Measurements from ENCODE around the gene SHC1.

The SHC1 gene

GRCh38 chr1:155001675-155002463 is 31.3 kb upstream of the SHC1 start:
- Histone ChIP-seq H2BK5ac (ENCODE audit: low read depth, low read length, poor library complexity, severe bottlenecking) (peak overlapping the region; percentile 92), H3K27me3 (ENCODE audit: control insufficient read depth in 1 of 2, insufficient read depth in 1 of 2, low read length in 2 of 2) (no peaks in the 10 kb centered on the region), H3K4me2 (ENCODE audit: low read length, poor library complexity, severe bottlenecking) (peak overlapping the region; percentile 93), H4K8ac (ENCODE audit: low read length) (peak overlapping the region; percentile 94), H2AK5ac (ENCODE audit: low read length, severe bottlenecking) (peak overlapping the region; percentile 53), H3K4ac (ENCODE audit: low read depth in 1 of 2, low read length in 2 of 2) (peak overlapping the region in 1 of 2 experiments; percentile 89), H3K36me3 (ENCODE audit: control insufficient read depth in 1 of 2, insufficient read depth in 2 of 2, low read depth in 1 of 2, low read length in 2 of 2) (peaks cover 2 to 13% of the 10 kb centered on the region in 2 experiments), H3K23ac (ENCODE audit: low read length in 2 of 2) (no peak overlapping the region), H2BK120ac (ENCODE audit: low read depth, low read length) (peak overlapping the region; percentile 77), H3K14ac (ENCODE audit: low read length in 2 of 2) (peak overlapping the region in 1 of 2 experiments; percentile 76), H3K4me1 (ENCODE audit: control insufficient read depth, insufficient read depth, low read depth, low read length) (peaks cover 36% of the 10 kb centered on the region), H2BK15ac (ENCODE audit: low read depth, poor library complexity, severe bottlenecking) (peak overlapping the region; percentile 87), H3K9ac (ENCODE audit: low read length) (peak overlapping the region; percentile 88), H3K27ac (ENCODE audit: low read length, poor library complexity, severe bottlenecking) (peak overlapping the region; percentile 93), H3K18ac (ENCODE audit: low read depth in 1 of 2, low read length in 2 of 2) (peak overlapping the region; percentile 88 to 98), H3K4me3 (ENCODE audit: insufficient read depth in 1 of 2, low read depth in 1 of 2, low read length in 2 of 2) (peak overlapping the region; percentile 74 to 87), H2AFZ (ENCODE audit: low read depth, low read length) (no peak overlapping the region), H2BK12ac (ENCODE audit: low read length in 2 of 2) (peak overlapping the region; percentile 72 to 94), H3K9me3 (ENCODE audit: control insufficient read depth, low read length) (no peaks in the 10 kb centered on the region), H4K91ac (ENCODE audit: low read length) (peak overlapping the region; percentile 85), H3K79me1 (replicated peaks; ENCODE audit: low read length, poor library complexity, severe bottlenecking) (peaks cover 10% of the 10 kb centered on the region)
- peak; percentile 99 for DNase-seq
- WGBS, result under 1% methylated on average over 36 of the region's 38 CpGs

- Histone ChIP-seq H4K8ac (ENCODE audit: low read length) (peak overlapping the region; percentile 87), H2BK120ac (ENCODE audit: low read depth, low read length) (peak overlapping the region; percentile 77), H3K27me3 (ENCODE audit: control insufficient read depth in 1 of 2, insufficient read depth in 1 of 2, low read length in 2 of 2) (no peaks in the 10 kb centered on the region), H3K4me2 (ENCODE audit: low read length, poor library complexity, severe bottlenecking) (peak overlapping the region; percentile 93), H3K36me3 (ENCODE audit: control insufficient read depth in 1 of 2, insufficient read depth in 2 of 2, low read depth in 1 of 2, low read length in 2 of 2) (peaks cover 0 to 8% of the 10 kb centered on the region in 2 experiments), H4K91ac (ENCODE audit: low read length) (peak overlapping the region; percentile 85), H2BK5ac (ENCODE audit: low read depth, low read length, poor library complexity, severe bottlenecking) (peak overlapping the region; percentile 92), H3K79me1 (replicated peaks; ENCODE audit: low read length, poor library complexity, severe bottlenecking) (peaks cover 8% of the 10 kb centered on the region), H3K14ac (ENCODE audit: low read length in 2 of 2) (peak overlapping the region in 1 of 2 experiments; percentile 68), H3K18ac (ENCODE audit: low read depth in 1 of 2, low read length in 2 of 2) (peak overlapping the region; percentile 88 to 98), H2BK15ac (ENCODE audit: low read depth, poor library complexity, severe bottlenecking) (peak overlapping the region; percentile 92), H3K4me1 (ENCODE audit: control insufficient read depth, insufficient read depth, low read depth, low read length) (peaks cover 36% of the 10 kb centered on the region), H2AK5ac (ENCODE audit: low read length, severe bottlenecking) (peak overlapping the region; percentile 53), H3K9ac (ENCODE audit: low read length) (peak overlapping the region; percentile 88), H2BK12ac (ENCODE audit: low read length in 2 of 2) (peak overlapping the region; percentile 72 to 94), H3K23ac (ENCODE audit: low read length in 2 of 2) (peak overlapping the region in 1 of 2 experiments; percentile 36), H3K9me3 (ENCODE audit: control insufficient read depth, low read length) (no peaks in the 10 kb centered on the region), H3K4ac (ENCODE audit: low read depth in 1 of 2, low read length in 2 of 2) (peak overlapping the region in 1 of 2 experiments; percentile 89), H3K27ac (ENCODE audit: low read length, poor library complexity, severe bottlenecking) (peak overlapping the region; percentile 93), H3K4me3 (ENCODE audit: insufficient read depth in 1 of 2, low read depth in 1 of 2, low read length in 2 of 2) (peak overlapping the region; percentile 74 to 87), H2AFZ (ENCODE audit: low read depth, low read length) (no peak overlapping the region)
- DNase-seq, result no peak
- WGBS, result 0% methylated on average over 11 of the region's 11 CpGs
Measured at GRCh38 chr1:155001425-155001674, 30.8 kb upstream of the SHC1 start.

GRCh38 chr1:155000726-155001424 is 30.3 kb upstream of the SHC1 start:
- Histone ChIP-seq H3K18ac (ENCODE audit: low read depth in 1 of 2, low read length in 2 of 2) (peak overlapping the region; percentile 91 to 98), H3K14ac (ENCODE audit: low read length in 2 of 2) (peak overlapping the region in 1 of 2 experiments; percentile 68), H2BK120ac (ENCODE audit: low read depth, low read length) (peak overlapping the region; percentile 23), H3K4me2 (ENCODE audit: low read length, poor library complexity, severe bottlenecking) (peak overlapping the region; percentile 93), H2BK12ac (ENCODE audit: low read length in 2 of 2) (peak overlapping the region; percentile 19 to 94), H3K9ac (ENCODE audit: low read length) (peak overlapping the region; percentile 88), H4K8ac (ENCODE audit: low read length) (peak overlapping the region; percentile 94), H3K4me3 (ENCODE audit: insufficient read depth in 1 of 2, low read depth in 1 of 2, low read length in 2 of 2) (peak overlapping the region; percentile 74 to 87), H3K27ac (ENCODE audit: low read length, poor library complexity, severe bottlenecking) (peak overlapping the region; percentile 97), H3K23ac (ENCODE audit: low read length in 2 of 2) (peak overlapping the region in 1 of 2 experiments; percentile 36), H3K79me1 (replicated peaks; ENCODE audit: low read length, poor library complexity, severe bottlenecking) (peaks cover 8% of the 10 kb centered on the region), H3K4me1 (ENCODE audit: control insufficient read depth, insufficient read depth, low read depth, low read length) (peaks cover 35% of the 10 kb centered on the region), H2AK5ac (ENCODE audit: low read length, severe bottlenecking) (peak overlapping the region; percentile 53), H3K4ac (ENCODE audit: low read depth in 1 of 2, low read length in 2 of 2) (peak overlapping the region; percentile 89 to 91), H3K36me3 (ENCODE audit: control insufficient read depth in 1 of 2, insufficient read depth in 2 of 2, low read depth in 1 of 2, low read length in 2 of 2) (peaks cover 0 to 4% of the 10 kb centered on the region in 2 experiments), H3K27me3 (ENCODE audit: control insufficient read depth in 1 of 2, insufficient read depth in 1 of 2, low read length in 2 of 2) (no peaks in the 10 kb centered on the region), H2BK5ac (ENCODE audit: low read depth, low read length, poor library complexity, severe bottlenecking) (peak overlapping the region; percentile 84), H4K91ac (ENCODE audit: low read length) (peak overlapping the region; percentile 95), H2BK15ac (ENCODE audit: low read depth, poor library complexity, severe bottlenecking) (peak overlapping the region; percentile 92), H2AFZ (ENCODE audit: low read depth, low read length) (no peak overlapping the region), H3K9me3 (ENCODE audit: control insufficient read depth, low read length) (no peaks in the 10 kb centered on the region)
- WGBS, result 0% methylated on average over 25 of the region's 43 CpGs
- peak; percentile 94 for DNase-seq

GRCh38 chr1:155000411-155000725 is 29.8 kb upstream of the SHC1 start:
- WGBS, result 8% methylated on average over 2 of the region's 13 CpGs
- Histone ChIP-seq H2BK12ac (ENCODE audit: low read length in 2 of 2) (peak overlapping the region in 1 of 2 experiments; percentile 97), H3K27ac (ENCODE audit: low read length, poor library complexity, severe bottlenecking) (peak overlapping the region; percentile 97), H3K27me3 (ENCODE audit: control insufficient read depth in 1 of 2, insufficient read depth in 1 of 2, low read length in 2 of 2) (no peaks in the 10 kb centered on the region), H3K9ac (ENCODE audit: low read length) (peak overlapping the region; percentile 88), H3K79me1 (replicated peaks; ENCODE audit: low read length, poor library complexity, severe bottlenecking) (peaks cover 7% of the 10 kb centered on the region), H3K4ac (ENCODE audit: low read depth in 1 of 2, low read length in 2 of 2) (peak overlapping the region in 1 of 2 experiments; percentile 92), H2AFZ (ENCODE audit: low read depth, low read length) (no peak overlapping the region), H3K18ac (ENCODE audit: low read depth in 1 of 2, low read length in 2 of 2) (peak overlapping the region; percentile 1 to 88), H3K9me3 (ENCODE audit: control insufficient read depth, low read length) (no peaks in the 10 kb centered on the region), H3K4me3 (ENCODE audit: insufficient read depth in 1 of 2, low read depth in 1 of 2, low read length in 2 of 2) (peak overlapping the region; percentile 74 to 87), H2BK15ac (ENCODE audit: low read depth, poor library complexity, severe bottlenecking) (peak overlapping the region; percentile 73), H3K23ac (ENCODE audit: low read length in 2 of 2) (peak overlapping the region in 1 of 2 experiments; percentile 75), H4K91ac (ENCODE audit: low read length) (peak overlapping the region; percentile 77), H3K4me1 (ENCODE audit: control insufficient read depth, insufficient read depth, low read depth, low read length) (peaks cover 30% of the 10 kb centered on the region), H3K4me2 (ENCODE audit: low read length, poor library complexity, severe bottlenecking) (peak overlapping the region; percentile 95), H2BK5ac (ENCODE audit: low read depth, low read length, poor library complexity, severe bottlenecking) (no peak overlapping the region), H2AK5ac (ENCODE audit: low read length, severe bottlenecking) (no peak overlapping the region), H3K14ac (ENCODE audit: low read length in 2 of 2) (no peak overlapping the region), H2BK120ac (ENCODE audit: low read depth, low read length) (peak overlapping the region; percentile 23), H3K36me3 (ENCODE audit: control insufficient read depth in 1 of 2, insufficient read depth in 2 of 2, low read depth in 1 of 2, low read length in 2 of 2) (no peaks in the 10 kb centered on the region), H4K8ac (ENCODE audit: low read length) (peak overlapping the region; percentile 94)
- DNase-seq, result no peak

All from mesenchymal stem cell (in vitro differentiated cells and primary cell).